ENCODE data around the gene SMOC2.

The SMOC2 gene

GRCh38 chr6:168415098-168415992 lies 25.6 kb upstream of the SMOC2 start:
- no peak for TF ChIP-seq CTCF (IDR thresholded peaks at IDR 0.05; ENCODE audit: low read length, missing control alignments)
- no peak overlapping the region for H3K4me3 ChIP-seq (replicated peaks; ENCODE audit: low read depth, low read length)
- no peak for DNase-seq (ENCODE audit: low read depth)

GRCh38 chr6:168415993-168416530 lies 24.9 kb upstream of the SMOC2 start:
- H3K4me3 ChIP-seq (replicated peaks; ENCODE audit: low read depth, low read length): no peak overlapping the region
- no peak for DNase-seq (ENCODE audit: low read depth)
- TF ChIP-seq CTCF (IDR thresholded peaks at IDR 0.05; ENCODE audit: low read length, missing control alignments): no peak

GRCh38 chr6:168416531-168416930 lies 24.5 kb upstream of the SMOC2 start:
- DNase-seq (ENCODE audit: low read depth): no peak
- no peak for TF ChIP-seq CTCF (IDR thresholded peaks at IDR 0.05; ENCODE audit: low read length, missing control alignments)
- no peak overlapping the region for H3K4me3 ChIP-seq (replicated peaks; ENCODE audit: low read depth, low read length)

GRCh38 chr6:168417191-168417590 lies 23.8 kb upstream of the SMOC2 start:
- no peak for TF ChIP-seq CTCF (IDR thresholded peaks at IDR 0.05; ENCODE audit: low read length, missing control alignments)
- DNase-seq (ENCODE audit: low read depth): no peak
- H3K4me3 ChIP-seq (replicated peaks; ENCODE audit: low read depth, low read length): no peak overlapping the region

- DNase-seq (ENCODE audit: low read depth): no peak
- TF ChIP-seq CTCF (IDR thresholded peaks at IDR 0.05; ENCODE audit: low read length, missing control alignments): no peak
- no peak overlapping the region for H3K4me3 ChIP-seq (replicated peaks; ENCODE audit: low read depth, low read length)
These were observed 23.1 kb upstream of the SMOC2 start for GRCh38 chr6:168417679-168418557.

GRCh38 chr6:168418711-168419121 lies 22.3 kb upstream of the SMOC2 start:
- no peak for TF ChIP-seq CTCF (IDR thresholded peaks at IDR 0.05; ENCODE audit: low read length, missing control alignments)
- no peak for DNase-seq (ENCODE audit: low read depth)
- no peak overlapping the region for H3K4me3 ChIP-seq (replicated peaks; ENCODE audit: low read depth, low read length)

Data from fibroblast of pulmonary artery (primary cell).